WI38 (cell line): Measurements from ENCODE around the gene MSL1.

Source experiments
- H3K4me3 ChIP-seq: 2 replicates; pipeline ENCODE4 v1.5.1; 2011; ENCODE audit warnings: low read depth, mild to moderate bottlenecking, control low read depth, low read length
- TF ChIP-seq, protein P1 (sequence below): IDR thresholded peaks from 2 replicates; pipeline ENCODE4 v1.5.1; 2012; ENCODE audit warnings: low read depth, mild to moderate bottlenecking, control low read depth, low read length

MSL1 gene

DNA sequence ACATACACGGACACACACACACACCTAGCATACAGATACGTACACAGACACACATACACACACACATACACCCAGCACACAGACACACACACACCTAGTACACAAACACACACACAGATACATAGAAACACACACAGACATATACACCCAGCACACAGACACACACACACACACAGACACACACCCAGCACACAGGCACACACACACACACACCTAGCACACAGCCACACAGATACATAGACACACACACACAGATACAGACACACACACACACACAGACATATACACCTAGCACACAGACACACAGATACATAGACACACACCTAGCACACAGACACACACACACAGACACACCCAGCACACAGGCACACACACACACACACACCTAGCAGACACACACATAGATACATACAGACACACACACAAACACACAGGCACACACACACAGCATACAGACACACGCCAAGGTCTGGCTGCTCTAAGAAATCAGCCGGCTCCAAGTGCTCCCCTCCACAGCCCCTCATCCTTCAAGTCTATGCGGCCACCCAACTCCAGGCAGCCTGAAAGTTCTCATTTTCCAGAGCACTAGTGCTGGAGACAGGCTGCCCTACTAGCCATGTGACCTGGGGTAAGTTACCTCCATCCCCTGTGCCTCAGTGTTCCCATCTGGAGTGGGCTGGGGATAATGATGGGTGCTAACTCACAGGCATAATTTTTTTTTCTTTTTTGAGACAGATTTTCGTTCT, 34.5 kb upstream of the MSL1 start:
- H3K4me3 ChIP-seq, result no peak overlapping the region
- TF ChIP-seq, protein P1, sequence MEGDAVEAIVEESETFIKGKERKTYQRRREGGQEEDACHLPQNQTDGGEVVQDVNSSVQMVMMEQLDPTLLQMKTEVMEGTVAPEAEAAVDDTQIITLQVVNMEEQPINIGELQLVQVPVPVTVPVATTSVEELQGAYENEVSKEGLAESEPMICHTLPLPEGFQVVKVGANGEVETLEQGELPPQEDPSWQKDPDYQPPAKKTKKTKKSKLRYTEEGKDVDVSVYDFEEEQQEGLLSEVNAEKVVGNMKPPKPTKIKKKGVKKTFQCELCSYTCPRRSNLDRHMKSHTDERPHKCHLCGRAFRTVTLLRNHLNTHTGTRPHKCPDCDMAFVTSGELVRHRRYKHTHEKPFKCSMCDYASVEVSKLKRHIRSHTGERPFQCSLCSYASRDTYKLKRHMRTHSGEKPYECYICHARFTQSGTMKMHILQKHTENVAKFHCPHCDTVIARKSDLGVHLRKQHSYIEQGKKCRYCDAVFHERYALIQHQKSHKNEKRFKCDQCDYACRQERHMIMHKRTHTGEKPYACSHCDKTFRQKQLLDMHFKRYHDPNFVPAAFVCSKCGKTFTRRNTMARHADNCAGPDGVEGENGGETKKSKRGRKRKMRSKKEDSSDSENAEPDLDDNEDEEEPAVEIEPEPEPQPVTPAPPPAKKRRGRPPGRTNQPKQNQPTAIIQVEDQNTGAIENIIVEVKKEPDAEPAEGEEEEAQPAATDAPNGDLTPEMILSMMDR, result no peak

DNA sequence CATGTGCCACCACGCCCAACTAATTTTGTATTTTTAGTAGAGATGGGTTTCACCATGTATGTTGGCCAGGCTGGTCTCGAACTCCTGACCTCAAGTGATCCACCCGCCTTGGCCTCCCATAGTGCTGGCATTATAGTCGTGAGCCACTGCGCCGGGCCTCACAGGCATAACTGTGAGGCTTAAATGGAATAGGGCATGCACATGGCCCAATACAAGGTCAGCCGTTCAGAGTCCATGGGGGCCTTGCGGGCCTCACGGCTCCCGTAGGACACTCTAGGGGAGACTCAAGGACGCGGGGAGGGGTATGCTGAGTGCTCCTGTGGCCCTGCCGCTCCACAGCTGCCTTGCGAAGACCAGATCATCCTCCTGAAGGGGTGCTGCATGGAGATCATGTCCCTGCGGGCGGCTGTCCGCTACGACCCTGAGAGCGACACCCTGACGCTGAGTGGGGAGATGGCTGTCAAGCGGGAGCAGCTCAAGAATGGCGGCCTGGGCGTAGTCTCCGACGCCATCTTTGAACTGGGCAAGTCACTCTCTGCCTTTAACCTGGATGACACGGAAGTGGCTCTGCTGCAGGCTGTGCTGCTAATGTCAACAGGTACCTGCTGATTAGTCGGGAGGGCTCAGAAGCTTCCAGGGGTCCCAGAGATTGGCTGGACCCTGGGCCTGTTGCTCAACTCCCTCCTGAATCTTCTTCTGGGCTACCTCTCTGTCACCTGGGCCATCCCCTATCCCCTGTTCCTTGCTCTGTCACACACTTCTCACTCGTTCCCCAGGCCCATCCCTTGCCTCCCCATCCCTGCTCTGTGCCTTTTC, 33.7 kb upstream of the MSL1 start:
- no peak overlapping the region for H3K4me3 ChIP-seq
- TF ChIP-seq, protein P1, result no peak

DNA sequence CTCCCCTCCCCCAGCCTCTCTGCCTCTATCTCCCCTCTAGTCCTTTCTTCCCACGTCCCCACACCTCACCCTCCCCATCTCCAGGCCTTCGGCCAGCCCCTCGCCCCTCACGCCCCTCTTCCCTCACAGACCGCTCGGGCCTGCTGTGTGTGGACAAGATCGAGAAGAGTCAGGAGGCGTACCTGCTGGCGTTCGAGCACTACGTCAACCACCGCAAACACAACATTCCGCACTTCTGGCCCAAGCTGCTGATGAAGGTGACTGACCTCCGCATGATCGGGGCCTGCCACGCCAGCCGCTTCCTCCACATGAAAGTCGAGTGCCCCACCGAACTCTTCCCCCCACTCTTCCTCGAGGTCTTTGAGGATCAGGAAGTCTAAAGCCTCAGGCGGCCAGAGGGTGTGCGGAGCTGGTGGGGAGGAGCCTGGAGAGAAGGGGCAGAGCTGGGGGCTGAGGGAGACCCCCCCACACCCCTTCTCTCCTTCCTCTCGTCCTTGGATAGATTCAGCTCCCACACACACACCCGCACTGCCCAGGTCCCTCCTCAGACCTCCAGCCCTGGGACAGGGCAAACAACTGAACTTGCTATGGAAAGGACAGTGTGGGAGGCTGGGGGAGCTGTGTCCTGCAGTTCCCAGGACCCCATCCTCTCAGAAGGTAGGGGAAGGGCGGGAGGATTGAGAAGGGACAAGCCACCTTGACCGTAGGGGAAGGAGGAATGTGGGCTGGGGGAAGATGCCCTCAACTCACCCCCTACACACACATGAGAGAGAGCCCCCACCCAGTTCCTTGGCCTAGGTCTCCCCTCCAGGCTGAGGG, 32.5 kb upstream of the MSL1 start:
- TF ChIP-seq, protein P1, result no peak
- H3K4me3 ChIP-seq, result no peak overlapping the region

DNA sequence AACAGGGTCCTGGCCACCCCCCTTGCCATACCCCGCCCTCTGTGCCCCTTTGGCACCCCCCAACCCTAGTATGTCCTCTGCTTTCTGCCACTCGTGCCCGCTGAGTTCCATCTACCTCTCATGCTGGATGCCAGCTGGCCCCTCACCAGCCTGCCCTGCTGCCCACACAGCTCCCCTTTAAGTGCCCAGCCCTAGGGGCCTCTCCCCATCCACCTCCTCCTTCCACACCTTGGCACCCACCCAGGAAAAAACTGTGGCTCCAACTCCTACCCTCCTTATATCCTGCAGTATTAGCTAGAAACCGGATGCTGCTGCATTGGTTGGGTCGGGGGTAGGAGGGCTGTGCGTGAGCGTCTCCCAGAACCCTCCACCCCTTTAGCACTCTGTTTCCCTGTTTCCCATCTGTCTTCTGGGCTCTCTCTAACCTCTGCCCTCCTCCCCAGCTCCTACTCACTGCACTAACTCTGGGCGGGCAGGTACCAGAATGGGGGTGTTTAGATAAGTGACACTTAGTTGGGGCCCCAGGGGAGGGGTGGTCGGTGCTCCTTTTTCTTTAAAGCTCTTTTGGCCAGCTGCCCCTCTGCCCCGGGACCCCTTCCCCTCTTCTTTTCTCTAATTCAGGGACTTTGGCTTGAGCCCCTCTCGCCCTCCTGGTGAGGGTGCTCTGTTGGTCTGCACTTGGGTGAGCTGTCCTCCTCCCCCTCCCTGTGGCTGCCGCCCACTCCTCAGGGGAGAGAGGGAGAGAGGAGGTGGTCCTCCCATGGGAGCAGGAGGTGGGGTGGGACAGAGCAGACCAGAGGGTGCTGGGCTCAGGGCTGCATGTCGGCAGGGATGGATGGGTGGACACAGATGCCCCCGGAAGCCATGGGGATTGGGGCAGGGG, 31.3 kb upstream of the MSL1 start:
- H3K4me3 ChIP-seq, result no peak overlapping the region
- TF ChIP-seq, protein P1, result no peak

DNA sequence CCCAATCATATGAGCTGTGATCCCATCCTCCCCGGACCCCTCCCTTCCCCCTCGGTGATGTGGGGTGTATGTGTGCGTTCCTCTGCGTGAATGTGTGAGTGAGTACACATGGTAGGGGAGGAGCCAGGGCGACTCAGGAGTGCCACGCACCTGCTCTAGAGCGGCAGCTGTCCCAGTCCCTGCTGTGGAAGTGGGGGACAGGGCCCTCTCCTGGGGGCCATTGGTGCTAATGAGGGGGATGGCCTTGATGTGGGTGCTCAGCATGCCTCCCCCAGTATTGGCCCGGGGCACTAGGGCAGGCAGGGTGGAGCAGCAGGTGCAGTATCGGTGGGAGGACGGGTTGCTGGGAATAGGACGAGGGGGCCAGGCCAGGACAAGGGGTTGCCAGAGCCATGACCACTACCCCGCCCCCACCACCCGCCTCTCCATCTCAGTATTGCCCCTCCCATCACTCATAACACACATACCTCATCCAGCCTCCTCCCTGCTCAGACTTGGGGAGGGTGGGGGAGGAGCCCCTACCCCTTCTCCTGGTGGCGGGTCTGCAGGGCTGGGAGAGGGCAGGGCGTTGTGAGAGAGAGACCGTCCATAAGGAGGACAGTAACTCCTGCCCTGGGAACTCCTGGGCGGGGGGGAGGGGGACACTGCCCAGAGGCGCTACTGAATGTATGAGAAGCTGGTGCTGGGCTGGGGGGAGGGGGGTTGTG, 29.9 kb upstream of the MSL1 start:
- TF ChIP-seq, protein P1, result no peak
- H3K4me3 ChIP-seq, result no peak overlapping the region

DNA sequence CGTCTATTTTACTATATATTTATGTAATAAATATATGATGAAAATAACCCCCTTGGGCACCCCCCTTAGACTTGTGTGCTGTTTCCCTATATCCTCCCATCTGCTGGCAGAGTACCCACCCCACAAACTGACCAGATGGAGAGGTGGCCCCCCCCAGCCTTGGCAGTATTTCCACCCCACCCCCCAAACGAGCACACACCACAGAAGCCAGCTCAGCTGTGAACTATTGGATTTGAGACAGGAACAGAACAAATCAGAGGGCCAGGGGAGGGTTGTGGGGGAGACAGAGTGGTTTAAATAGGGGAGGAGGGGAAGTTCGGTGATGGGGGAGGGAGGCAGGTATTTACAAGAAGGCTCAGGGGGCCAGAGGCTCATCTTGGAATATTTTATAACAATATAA, 29.2 kb upstream of the MSL1 start:
- TF ChIP-seq, protein P1, result no peak
- H3K4me3 ChIP-seq, result no peak overlapping the region
